DND-41 (cell line): ENCODE results near the gene LYRM1.

Source experiments
- ATAC-seq: fragments of 200-7000 bp; cut with Tn5 transposase; 3 replicates; pipeline ENCODE4 v1.9.1; 2021; ENCODE audit warnings: low read depth; ENCODE audit not compliant: insufficient read depth
- DNase-seq: peaks from one replicate; pipeline ENCODE4 v3.0.0-alpha.2; 2020
- H2AFZ ChIP-seq: 2 replicates; pipeline ENCODE4 v1.6.0; 2012; ENCODE audit warnings: low read depth, low read length
- H3K27ac ChIP-seq: 2 replicates; pipeline ENCODE4 v1.5.1; 2012; ENCODE audit warnings: low read length, inconsistent platforms
- H3K27me3 ChIP-seq: fragments of 200-600 bp; sonication (generic); 2 replicates; pipeline ENCODE4 v1.6.0; 2012; ENCODE audit warnings: low read length, mild to moderate bottlenecking, inconsistent platforms; ENCODE audit not compliant: insufficient read depth, poor library complexity
- H3K36me3 ChIP-seq: 2 replicates; pipeline ENCODE4 v1.5.1; 2012; ENCODE audit warnings: low read length, inconsistent platforms; ENCODE audit not compliant: insufficient read depth
- H3K4me1 ChIP-seq: 2 replicates; pipeline ENCODE4 v1.5.1; 2012; ENCODE audit warnings: mild to moderate bottlenecking, low read length; ENCODE audit not compliant: insufficient read depth
- H3K4me2 ChIP-seq: 2 replicates; pipeline ENCODE4 v1.6.0; 2012; ENCODE audit warnings: mild to moderate bottlenecking, moderate library complexity, low read length, inconsistent platforms; ENCODE audit not compliant: insufficient read depth
- H3K4me3 ChIP-seq, 2 experiments: fragments of 200-600 bp in 1 of 2; shearing (Covaris generic) in 1 of 2; 2 replicates each; pipeline ENCODE4 v1.5.1; 2012 to 2016; ENCODE audit warnings: inconsistent platforms in 2 of 2, low read length in 2 of 2, mild to moderate bottlenecking in 2 of 2, low read depth in 1 of 2, moderate library complexity in 1 of 2
- H3K79me2 ChIP-seq: 2 replicates; pipeline ENCODE4 v1.6.0; 2012; ENCODE audit warnings: low read length, inconsistent platforms; ENCODE audit not compliant: insufficient read depth
- H3K9ac ChIP-seq: 2 replicates; pipeline ENCODE4 v1.6.0; 2012; ENCODE audit warnings: low read depth, mild to moderate bottlenecking, inconsistent platforms, low read length, moderate library complexity
- H3K9me3 ChIP-seq: 2 replicates; pipeline ENCODE4 v1.5.1; 2012; ENCODE audit warnings: low read length, moderate library complexity, mild to moderate bottlenecking, inconsistent platforms; ENCODE audit not compliant: insufficient read depth, severe bottlenecking
- H4K20me1 ChIP-seq: 2 replicates; pipeline ENCODE4 v1.6.0; 2012; ENCODE audit warnings: low read length; ENCODE audit not compliant: insufficient read depth
- EZH2 ChIP-seq: IDR thresholded peaks from 3 replicates; pipeline ENCODE4 v1.6.1; 2012; ENCODE audit warnings: borderline replicate concordance, low read depth, mild to moderate bottlenecking, moderate library complexity, low read length, inconsistent platforms; ENCODE audit not compliant: severe bottlenecking
- TF ChIP-seq, protein P1 (sequence below): IDR thresholded peaks from 2 replicates; pipeline ENCODE4 v1.5.1; 2012; ENCODE audit warnings: borderline replicate concordance, low read length, moderate library complexity, mild to moderate bottlenecking; ENCODE audit not compliant: poor library complexity, severe bottlenecking; ENCODE audit errors: extremely low read depth

LYRM1 gene

DNA sequence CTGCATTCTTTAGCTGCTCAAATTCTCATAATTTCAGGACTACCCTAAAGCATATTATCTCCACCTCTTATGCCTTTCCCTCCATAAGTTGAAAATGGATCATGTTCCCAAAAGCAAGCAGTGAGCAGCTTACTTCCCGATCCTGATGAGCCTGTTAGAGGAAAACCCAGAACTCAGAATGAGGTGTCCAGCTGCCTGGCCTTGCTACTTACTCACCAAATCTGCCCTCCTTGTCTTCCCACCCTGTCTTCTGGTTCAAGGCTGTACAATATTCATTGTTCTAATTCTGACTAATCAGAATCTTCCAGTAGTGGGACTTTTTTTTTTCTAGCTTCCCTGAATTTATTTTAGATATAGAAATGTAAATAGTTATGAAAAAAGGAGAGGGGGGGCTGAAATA, 10.8 kb downstream of the LYRM1 start:
- DNase-seq (no peak), ATAC-seq (no peak)
- no peak overlapping the region for H2AFZ ChIP-seq
- no peaks in the 10 kb centered on the region for H3K79me2 ChIP-seq
- no peak overlapping the region for H3K27ac ChIP-seq
- H3K4me1 ChIP-seq = no peaks in the 10 kb centered on the region
- no peak overlapping the region for H3K9ac ChIP-seq
- no peaks in the 10 kb centered on the region for H3K9me3 ChIP-seq
- H3K4me3 ChIP-seq = no peak overlapping the region
- TF ChIP-seq EZH2 = no peak
- TF ChIP-seq, protein P1, sequence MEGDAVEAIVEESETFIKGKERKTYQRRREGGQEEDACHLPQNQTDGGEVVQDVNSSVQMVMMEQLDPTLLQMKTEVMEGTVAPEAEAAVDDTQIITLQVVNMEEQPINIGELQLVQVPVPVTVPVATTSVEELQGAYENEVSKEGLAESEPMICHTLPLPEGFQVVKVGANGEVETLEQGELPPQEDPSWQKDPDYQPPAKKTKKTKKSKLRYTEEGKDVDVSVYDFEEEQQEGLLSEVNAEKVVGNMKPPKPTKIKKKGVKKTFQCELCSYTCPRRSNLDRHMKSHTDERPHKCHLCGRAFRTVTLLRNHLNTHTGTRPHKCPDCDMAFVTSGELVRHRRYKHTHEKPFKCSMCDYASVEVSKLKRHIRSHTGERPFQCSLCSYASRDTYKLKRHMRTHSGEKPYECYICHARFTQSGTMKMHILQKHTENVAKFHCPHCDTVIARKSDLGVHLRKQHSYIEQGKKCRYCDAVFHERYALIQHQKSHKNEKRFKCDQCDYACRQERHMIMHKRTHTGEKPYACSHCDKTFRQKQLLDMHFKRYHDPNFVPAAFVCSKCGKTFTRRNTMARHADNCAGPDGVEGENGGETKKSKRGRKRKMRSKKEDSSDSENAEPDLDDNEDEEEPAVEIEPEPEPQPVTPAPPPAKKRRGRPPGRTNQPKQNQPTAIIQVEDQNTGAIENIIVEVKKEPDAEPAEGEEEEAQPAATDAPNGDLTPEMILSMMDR = no peak
- H3K4me2 ChIP-seq = no peak overlapping the region
- no peaks in the 10 kb centered on the region for H4K20me1 ChIP-seq
- H3K36me3 ChIP-seq = peaks cover 3% of the 10 kb centered on the region; the same call in 1 of the 2 replicates
- H3K27me3 ChIP-seq = no peaks in the 10 kb centered on the region

DNA sequence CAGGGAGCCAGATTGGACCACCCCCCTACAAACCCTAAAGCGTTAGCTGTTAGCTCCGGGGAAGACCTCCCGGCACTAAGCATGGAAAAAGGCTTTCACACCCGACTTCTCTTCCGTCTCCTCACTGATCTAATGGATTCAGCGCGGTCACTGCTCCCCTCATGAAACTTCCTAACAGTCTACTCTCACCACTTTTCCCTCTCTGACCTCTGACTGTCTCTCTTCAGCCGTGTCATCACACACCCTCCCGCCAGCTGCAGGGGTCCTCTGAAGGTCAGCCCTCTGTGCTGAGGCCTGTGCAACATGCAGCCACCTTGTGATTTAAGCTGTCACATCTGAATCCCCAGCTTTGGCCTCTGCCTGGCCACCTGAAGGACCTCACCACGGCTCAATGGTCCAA, 15.7 kb downstream of the LYRM1 start:
- ATAC-seq (no peak), DNase-seq (no peak)
- TF ChIP-seq EZH2 = no peak
- TF ChIP-seq, protein P1 = no peak
- H3K27me3 ChIP-seq = no peaks in the 10 kb centered on the region
- no peaks in the 10 kb centered on the region for H3K9me3 ChIP-seq
- H2AFZ ChIP-seq = no peak overlapping the region
- no peaks in the 10 kb centered on the region for H4K20me1 ChIP-seq
- no peaks in the 10 kb centered on the region for H3K4me1 ChIP-seq
- H3K4me2 ChIP-seq = no peak overlapping the region
- no peak overlapping the region for H3K4me3 ChIP-seq
- no peak overlapping the region for H3K27ac ChIP-seq
- H3K9ac ChIP-seq = no peak overlapping the region
- no peaks in the 10 kb centered on the region for H3K79me2 ChIP-seq
- H3K36me3 ChIP-seq = peaks cover 3% of the 10 kb centered on the region; the same call in 1 of the 2 replicates

DNA sequence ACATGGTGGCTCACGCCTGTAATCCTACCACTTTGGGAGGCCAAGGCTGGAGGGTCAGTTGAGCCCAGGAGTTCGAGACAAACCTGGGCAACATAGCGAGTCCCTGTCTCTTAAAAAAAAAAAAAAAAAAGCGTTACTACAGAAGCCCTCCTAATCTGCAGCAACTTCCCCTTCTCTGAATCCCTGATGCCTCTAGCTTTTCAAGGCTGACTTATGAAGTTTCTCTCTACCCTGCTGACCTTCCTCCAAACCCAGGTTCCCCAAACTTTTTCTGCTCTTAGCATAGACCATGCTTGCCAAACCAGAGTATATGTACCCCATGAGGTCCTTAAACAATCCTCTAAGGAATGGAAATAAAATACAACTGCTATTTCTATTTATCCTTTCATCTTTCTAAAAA, 16.4 kb downstream of the LYRM1 start:
- Histone ChIP-seq H3K79me2 (no peaks in the 10 kb centered on the region), H3K27ac (no peak overlapping the region), H2AFZ (no peak overlapping the region), H3K9me3 (no peaks in the 10 kb centered on the region), H3K36me3 (peaks cover 3% of the 10 kb centered on the region; the same call in 1 of the 2 replicates), H3K9ac (no peak overlapping the region), H3K27me3 (no peaks in the 10 kb centered on the region), H3K4me1 (no peaks in the 10 kb centered on the region), H3K4me2 (no peak overlapping the region), H4K20me1 (no peaks in the 10 kb centered on the region), H3K4me3 (no peak overlapping the region)
- ATAC-seq (no peak), DNase-seq (no peak)
- TF ChIP-seq EZH2 = no peak
- TF ChIP-seq, protein P1 = no peak
